HS-27A (cell line): ENCODE results near the gene PCA3.

Experiments used
- DNase-seq: peaks from one replicate; pipeline ENCODE4 v3.0.0-alpha.2; 2012; ENCODE audit warnings: low read depth, missing footprints

PCA3 gene

GRCh38 chr9:76756941-76757673 lies 7.1 kb upstream of the PCA3 start:
- no peak for DNase-seq

GRCh38 chr9:76758476-76758875 lies 5.8 kb upstream of the PCA3 start:
- no peak for DNase-seq

GRCh38 chr9:76759732-76760131 lies 4.5 kb upstream of the PCA3 start:
- DNase-seq, result no peak

- no peak for DNase-seq
These were observed 2.8 kb upstream of the PCA3 start for GRCh38 chr9:76761448-76761847.

DNA sequence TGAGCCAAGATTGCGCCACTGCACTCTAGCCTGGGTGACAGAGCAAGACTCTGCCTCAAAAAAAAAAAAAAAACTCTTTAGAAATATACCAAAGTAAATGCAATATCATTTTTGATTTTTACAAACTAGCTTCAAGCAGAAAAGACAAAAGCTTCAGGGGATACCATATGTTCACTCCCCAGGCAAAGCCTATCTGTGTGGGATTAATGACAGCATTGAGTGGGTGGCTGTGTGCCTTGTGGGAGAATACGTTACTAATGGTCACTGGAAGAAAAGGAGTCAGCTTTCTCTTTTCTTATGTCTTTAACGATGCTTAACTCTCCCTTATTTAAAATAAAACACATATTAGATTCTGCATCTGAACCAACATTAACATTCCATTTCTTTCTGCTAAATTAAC lies 1.9 kb downstream of the PCA3 start:
- DNase-seq, result no peak

- no peak for DNase-seq
These were observed 8.6 kb downstream of the PCA3 start for GRCh38 chr9:76772686-76773445.

- no peak for DNase-seq
These were observed 20.6 kb downstream of the PCA3 start for GRCh38 chr9:76784881-76785280.

- no peak for DNase-seq
These were observed 21.3 kb downstream of the PCA3 start for GRCh38 chr9:76785501-76785900.

GRCh38 chr9:76787677-76788076 lies 23.4 kb downstream of the PCA3 start:
- DNase-seq, result no peak

DNA sequence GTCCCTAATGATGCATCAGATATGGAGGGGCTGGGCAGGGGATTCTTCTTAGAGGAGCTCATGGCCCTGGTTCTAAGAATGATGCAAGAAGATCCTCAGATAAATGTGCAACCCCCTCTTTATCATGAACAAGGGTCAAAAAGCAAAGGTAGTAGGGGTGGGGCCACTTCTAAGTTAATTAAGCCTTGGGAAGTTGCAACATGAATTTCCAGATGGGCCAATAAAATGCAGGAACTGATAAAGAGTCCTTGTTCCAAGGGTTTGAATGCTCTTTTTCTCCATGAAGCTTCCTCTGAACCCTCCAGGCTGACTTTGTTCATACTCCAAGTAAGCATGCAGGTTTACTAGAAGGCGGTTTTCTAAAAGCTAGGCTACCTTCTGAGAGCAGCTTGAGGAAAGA lies 25.6 kb downstream of the PCA3 start:
- no peak for DNase-seq

GRCh38 chr9:76793784-76794431 lies 29.7 kb downstream of the PCA3 start:
- no peak for DNase-seq

DNA sequence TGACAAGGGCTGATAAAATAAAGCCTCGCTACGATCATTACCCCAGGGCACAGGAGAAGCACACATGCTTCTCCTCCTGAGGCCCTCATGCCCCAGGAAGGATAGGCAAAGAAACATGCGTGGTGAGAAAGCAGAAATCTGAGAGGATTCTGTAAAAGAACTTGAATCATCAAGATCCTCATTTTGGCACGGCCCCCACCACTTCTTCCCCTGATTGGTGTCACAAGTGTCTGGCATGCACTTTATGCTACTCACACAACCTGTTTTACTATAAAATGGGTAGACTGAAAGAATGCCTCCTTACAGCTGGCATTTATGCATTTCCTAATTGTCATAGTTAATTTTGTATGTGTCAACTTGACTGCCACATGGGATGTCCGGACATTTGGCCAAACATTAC lies 32.1 kb downstream of the PCA3 start:
- DNase-seq, result no peak

DNA sequence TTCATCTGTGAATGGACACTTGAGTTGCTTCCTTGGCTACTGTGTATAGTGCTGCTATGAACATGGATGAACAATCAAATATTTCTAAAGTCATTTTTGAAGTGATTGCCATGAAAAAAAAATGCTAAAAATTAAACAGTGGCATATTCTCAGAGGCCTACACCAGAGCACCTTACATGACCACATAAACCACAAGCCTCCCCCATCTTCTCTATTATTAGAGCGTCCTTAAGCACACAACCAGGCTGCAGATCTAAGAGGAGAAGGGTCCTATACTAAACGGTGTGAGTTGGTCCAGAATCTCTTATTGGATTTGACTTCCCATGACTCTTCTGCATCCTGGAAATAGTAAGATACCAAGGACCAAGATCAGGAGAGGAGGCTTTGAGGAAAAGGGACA lies 34.3 kb downstream of the PCA3 start:
- no peak for DNase-seq

DNA sequence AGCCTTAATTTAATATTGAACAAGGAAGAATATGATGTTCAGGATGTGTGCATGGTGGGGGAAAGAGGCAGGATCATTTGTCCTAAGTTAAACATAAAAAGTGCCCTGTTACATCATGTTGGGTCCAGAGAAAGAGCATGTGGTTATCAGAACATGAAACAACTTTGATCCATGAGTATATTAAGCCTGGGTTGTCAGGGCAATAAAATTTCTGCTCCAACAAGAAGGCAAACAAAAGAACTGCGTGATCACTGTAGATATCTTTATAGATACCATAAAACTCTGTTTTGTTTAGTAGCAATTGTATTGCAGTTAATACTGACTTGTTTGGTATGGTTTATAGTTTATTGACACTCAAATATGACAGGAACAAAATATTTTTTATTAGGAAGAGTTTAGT lies 35.2 kb downstream of the PCA3 start:
- no peak for DNase-seq

- no peak for DNase-seq
These were observed 36.7 kb downstream of the PCA3 start for GRCh38 chr9:76800901-76801300.

- no peak for DNase-seq
These were observed 38.8 kb downstream of the PCA3 start for GRCh38 chr9:76803083-76803482.

DNA sequence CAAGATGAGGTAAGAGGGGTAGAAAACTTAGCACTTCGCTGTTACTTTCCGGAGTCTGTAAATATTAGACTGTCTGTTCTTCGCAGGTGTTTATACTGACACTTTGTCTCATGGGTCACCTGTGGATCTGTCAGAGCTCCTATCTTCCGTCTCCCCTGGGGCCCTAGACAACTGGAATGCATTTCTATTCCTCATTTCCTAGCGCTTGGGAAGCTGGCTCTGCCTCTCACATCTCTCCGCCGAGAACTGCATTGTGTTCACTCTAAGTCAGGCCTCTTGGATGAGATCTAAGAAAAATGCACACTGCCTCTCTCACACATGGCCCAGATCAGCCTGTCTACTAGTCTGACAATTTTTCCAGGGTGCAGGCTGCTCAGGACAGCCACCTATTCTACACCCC lies 39.5 kb downstream of the PCA3 start:
- DNase-seq, result no peak

DNA sequence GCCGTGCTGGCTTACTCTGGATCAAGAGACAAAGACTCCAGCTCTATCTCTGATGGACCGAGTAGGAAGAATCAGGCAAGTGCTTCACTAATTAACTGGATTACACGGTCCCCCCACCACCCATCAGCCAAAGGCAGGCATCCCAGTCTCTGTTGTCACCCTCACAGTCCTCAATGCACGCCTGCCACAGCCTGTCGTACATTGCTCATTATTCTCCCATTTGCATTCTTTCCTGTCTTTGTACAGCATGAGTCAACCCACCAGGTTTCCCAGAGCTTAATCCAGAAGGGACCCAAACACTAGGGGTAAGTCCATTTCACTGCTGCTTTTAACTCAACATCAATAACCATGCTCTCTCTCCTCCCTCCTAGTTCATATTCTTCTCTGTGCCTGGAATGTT lies 44.4 kb downstream of the PCA3 start:
- DNase-seq, result no peak

- peak; percentile 26 for DNase-seq
These were observed 46.2 kb downstream of the PCA3 start for GRCh38 chr9:76810377-76810957.

DNA sequence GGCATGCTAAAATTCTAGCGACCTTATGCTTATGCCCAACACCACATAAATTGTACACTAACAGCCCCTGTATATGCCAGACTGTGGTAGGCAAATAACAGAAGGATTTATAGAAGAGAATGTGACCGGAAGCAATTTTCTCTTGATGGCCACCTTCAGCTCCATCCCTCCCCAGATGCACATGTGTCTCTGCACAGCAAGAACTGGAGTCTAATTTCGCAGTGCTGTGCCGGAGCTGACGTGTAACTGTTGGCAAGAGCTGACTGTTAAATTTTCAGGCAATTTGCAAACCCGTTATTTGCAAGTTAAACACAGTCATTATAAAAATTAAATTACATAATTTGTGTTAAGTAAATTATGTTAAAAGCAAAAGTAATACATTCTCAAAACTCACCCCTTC lies 48.4 kb downstream of the PCA3 start:
- DNase-seq, result no peak

DNA sequence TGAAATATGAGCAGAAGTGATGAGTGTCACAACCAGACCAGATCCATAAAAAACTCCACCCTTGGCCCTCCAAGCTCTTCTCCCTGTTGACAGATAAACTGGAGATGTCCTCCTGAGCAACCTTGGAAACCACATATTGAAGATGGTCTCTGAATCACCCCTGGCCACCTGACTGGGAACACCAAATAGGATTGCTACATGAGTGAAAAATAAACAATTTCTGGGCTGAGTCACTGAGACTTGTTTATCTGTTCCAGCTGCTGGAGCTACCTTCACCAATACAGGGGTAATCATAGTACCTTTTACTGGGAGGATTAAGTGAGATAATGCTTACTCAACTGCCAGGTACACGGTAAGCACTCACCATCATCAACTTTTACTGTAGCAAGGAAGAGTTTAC lies 53.3 kb downstream of the PCA3 start:
- DNase-seq, result no peak

DNA sequence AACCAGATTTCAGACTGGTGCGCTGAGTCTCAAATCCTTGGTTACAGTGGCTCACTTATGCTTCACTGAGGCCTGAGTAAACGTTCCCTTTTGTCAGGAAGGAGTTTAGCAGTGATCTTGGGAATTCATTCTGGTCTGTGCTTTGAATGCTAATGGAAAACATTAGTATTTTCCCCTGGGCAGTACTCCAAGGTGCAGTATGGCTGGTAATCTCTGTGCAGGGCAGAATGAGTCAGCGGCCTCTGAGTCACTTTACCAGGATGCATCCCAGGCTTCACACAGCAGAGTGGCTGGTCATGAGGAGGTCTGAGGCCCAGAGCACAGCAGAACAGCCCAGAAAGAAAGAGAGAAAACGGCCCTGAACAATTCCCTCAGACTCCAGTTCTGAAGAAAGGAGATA lies 54.0 kb downstream of the PCA3 start:
- peak; percentile 90 for DNase-seq

GRCh38 chr9:76820431-76820830 lies 56.2 kb downstream of the PCA3 start:
- DNase-seq, result no peak
